Measurements from ENCODE around the gene MARK4. TPM values are rescaled to one million over a fixed set of nuclear protein-coding genes. Genes with fewer than 3 reads are reported as not detected.

Gene MARK4
- total and polyA plus RNA-seq, 4 donors: 3.5 to 11.1 (median 6.1) TPM

GRCh38 chr19:45352914-45353796 is 102.1 kb downstream of the MARK4 start:
- Histone ChIP-seq H3K4me1 (ENCODE audit: control insufficient read depth in 4 of 4, insufficient read depth in 4 of 4, low read length in 3 of 4) (no peaks in the 10 kb centered on the region), H3K27ac (ENCODE audit: low read depth in 1 of 2, low read length in 2 of 2) (no peak overlapping the region), H3K27me3 (ENCODE audit: control insufficient read depth in 4 of 4, insufficient read depth in 4 of 4, low read length in 3 of 4) (no peaks in the 10 kb centered on the region), H3K9ac (ENCODE audit: low read depth in 1 of 2, low read length in 2 of 2) (no peak overlapping the region), H3K9me3 (ENCODE audit: control insufficient read depth in 4 of 4, low read length in 3 of 4) (no peaks in the 10 kb centered on the region), H3K4me3 (ENCODE audit: low read depth in 1 of 3, low read length in 3 of 3) (no peak overlapping the region), H3K36me3 (ENCODE audit: control insufficient read depth in 4 of 4, insufficient read depth in 3 of 4, low read depth in 1 of 4, low read length in 3 of 4) (peaks cover 0 to 39% (median 7%) of the 10 kb centered on the region in 4 donors)
- 93% methylated on average over 20 of the region's 20 CpGs for WGBS
- DNase-seq (ENCODE audit: low spot score): no peak
- TF ChIP-seq HNF4A (conservative IDR thresholded peaks at IDR 0.05) (no peak), EGR1 (IDR thresholded peaks at IDR 0.05; ENCODE audit: low read depth in 2 of 2) (no peak), SP1 (IDR thresholded peaks at IDR 0.05) (no peak), RAD21 (IDR thresholded peaks at IDR 0.05) (no peak), RXRA (IDR thresholded peaks at IDR 0.05) (no peak), FOXA1 (IDR thresholded peaks at IDR 0.05) (no peak), CTCF (IDR thresholded peaks at IDR 0.05; ENCODE audit: low read depth, low read length, missing input control) (no peak), JUND (IDR thresholded peaks at IDR 0.05) (no peak)
- TF ChIP-seq, protein P1, sequence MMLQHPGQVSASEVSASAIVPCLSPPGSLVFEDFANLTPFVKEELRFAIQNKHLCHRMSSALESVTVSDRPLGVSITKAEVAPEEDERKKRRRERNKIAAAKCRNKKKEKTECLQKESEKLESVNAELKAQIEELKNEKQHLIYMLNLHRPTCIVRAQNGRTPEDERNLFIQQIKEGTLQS (IDR thresholded peaks at IDR 0.05): no peak

DNA sequence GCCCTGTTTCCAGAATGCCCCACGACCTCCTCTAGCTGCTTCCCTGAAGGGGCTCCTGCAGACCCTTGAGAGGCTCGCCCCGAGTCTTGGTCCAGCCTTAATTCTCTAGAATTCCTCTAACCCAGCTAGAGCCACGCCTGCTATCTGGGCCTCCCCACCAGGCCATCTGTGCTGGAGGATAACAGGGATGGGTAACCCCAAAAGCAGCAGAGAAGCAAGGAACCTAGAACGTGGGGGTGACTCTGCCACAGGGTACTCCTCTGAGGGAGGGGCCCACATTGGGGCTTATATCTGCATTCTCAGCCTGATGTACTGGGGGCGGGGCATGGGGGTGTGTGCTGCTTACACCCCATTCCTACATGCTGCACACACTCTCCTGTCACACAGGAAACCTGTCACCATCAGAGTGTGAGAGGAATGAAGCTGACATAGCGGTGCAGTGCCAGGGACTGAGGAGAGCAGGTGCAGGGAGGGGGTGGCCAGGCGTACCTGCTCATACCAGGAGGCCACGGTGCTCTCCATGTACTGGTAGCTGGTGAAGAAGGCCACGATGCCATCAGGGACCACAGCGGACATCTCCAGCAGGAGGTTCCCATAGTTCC is 103.3 kb downstream of the MARK4 start:
- peak; percentile 64 for DNase-seq (ENCODE audit: low spot score)
- Histone ChIP-seq H3K27ac (ENCODE audit: low read depth in 1 of 2, low read length in 2 of 2) (no peak overlapping the region), H3K4me3 (ENCODE audit: low read depth in 1 of 3, low read length in 3 of 3) (no peak overlapping the region), H3K9ac (ENCODE audit: low read depth in 1 of 2, low read length in 2 of 2) (no peak overlapping the region), H3K27me3 (ENCODE audit: control insufficient read depth in 4 of 4, insufficient read depth in 4 of 4, low read length in 3 of 4) (no peaks in the 10 kb centered on the region), H3K9me3 (ENCODE audit: control insufficient read depth in 4 of 4, low read length in 3 of 4) (no peaks in the 10 kb centered on the region), H3K36me3 (ENCODE audit: control insufficient read depth in 4 of 4, insufficient read depth in 3 of 4, low read depth in 1 of 4, low read length in 3 of 4) (peaks cover 0 to 44% (median 7%) of the 10 kb centered on the region in 4 donors), H3K4me1 (ENCODE audit: control insufficient read depth in 4 of 4, insufficient read depth in 4 of 4, low read length in 3 of 4) (no peaks in the 10 kb centered on the region)
- TF ChIP-seq HNF4G (IDR thresholded peaks at IDR 0.05) (no peak), HNF4A (conservative IDR thresholded peaks at IDR 0.05) (no peak), TAF1 (conservative IDR thresholded peaks at IDR 0.05) (no peak), GABPA (IDR thresholded peaks at IDR 0.05 in 1 of 2, conservative IDR thresholded peaks at IDR 0.05 in 1 of 2) (no peak), CTCF (IDR thresholded peaks at IDR 0.05; ENCODE audit: low read depth, low read length, missing input control) (no peak), NR2F2 (IDR thresholded peaks at IDR 0.05) (no peak), FOXA2 (IDR thresholded peaks at IDR 0.05) (no peak), JUND (IDR thresholded peaks at IDR 0.05) (no peak), EGR1 (IDR thresholded peaks at IDR 0.05; ENCODE audit: low read depth in 2 of 2) (no peak), SP1 (IDR thresholded peaks at IDR 0.05) (no peak), MAX (IDR thresholded peaks at IDR 0.05) (no peak), RAD21 (IDR thresholded peaks at IDR 0.05) (no peak), FOXA1 (IDR thresholded peaks at IDR 0.05) (no peak), YY1 (IDR thresholded peaks at IDR 0.05) (no peak)
- TF ChIP-seq, protein P1 (IDR thresholded peaks at IDR 0.05): no peak
- TF ChIP-seq, protein P2, sequence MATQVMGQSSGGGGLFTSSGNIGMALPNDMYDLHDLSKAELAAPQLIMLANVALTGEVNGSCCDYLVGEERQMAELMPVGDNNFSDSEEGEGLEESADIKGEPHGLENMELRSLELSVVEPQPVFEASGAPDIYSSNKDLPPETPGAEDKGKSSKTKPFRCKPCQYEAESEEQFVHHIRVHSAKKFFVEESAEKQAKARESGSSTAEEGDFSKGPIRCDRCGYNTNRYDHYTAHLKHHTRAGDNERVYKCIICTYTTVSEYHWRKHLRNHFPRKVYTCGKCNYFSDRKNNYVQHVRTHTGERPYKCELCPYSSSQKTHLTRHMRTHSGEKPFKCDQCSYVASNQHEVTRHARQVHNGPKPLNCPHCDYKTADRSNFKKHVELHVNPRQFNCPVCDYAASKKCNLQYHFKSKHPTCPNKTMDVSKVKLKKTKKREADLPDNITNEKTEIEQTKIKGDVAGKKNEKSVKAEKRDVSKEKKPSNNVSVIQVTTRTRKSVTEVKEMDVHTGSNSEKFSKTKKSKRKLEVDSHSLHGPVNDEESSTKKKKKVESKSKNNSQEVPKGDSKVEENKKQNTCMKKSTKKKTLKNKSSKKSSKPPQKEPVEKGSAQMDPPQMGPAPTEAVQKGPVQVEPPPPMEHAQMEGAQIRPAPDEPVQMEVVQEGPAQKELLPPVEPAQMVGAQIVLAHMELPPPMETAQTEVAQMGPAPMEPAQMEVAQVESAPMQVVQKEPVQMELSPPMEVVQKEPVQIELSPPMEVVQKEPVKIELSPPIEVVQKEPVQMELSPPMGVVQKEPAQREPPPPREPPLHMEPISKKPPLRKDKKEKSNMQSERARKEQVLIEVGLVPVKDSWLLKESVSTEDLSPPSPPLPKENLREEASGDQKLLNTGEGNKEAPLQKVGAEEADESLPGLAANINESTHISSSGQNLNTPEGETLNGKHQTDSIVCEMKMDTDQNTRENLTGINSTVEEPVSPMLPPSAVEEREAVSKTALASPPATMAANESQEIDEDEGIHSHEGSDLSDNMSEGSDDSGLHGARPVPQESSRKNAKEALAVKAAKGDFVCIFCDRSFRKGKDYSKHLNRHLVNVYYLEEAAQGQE (IDR thresholded peaks at IDR 0.05): no peak
- TF ChIP-seq, protein P3, sequence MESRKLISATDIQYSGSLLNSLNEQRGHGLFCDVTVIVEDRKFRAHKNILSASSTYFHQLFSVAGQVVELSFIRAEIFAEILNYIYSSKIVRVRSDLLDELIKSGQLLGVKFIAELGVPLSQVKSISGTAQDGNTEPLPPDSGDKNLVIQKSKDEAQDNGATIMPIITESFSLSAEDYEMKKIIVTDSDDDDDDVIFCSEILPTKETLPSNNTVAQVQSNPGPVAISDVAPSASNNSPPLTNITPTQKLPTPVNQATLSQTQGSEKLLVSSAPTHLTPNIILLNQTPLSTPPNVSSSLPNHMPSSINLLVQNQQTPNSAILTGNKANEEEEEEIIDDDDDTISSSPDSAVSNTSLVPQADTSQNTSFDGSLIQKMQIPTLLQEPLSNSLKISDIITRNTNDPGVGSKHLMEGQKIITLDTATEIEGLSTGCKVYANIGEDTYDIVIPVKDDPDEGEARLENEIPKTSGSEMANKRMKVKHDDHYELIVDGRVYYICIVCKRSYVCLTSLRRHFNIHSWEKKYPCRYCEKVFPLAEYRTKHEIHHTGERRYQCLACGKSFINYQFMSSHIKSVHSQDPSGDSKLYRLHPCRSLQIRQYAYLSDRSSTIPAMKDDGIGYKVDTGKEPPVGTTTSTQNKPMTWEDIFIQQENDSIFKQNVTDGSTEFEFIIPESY (IDR thresholded peaks at IDR 0.05): no peak
- WGBS: 96% methylated on average over 11 of the region's 11 CpGs

Measured in liver (tissue), 9 donors.